Esophagus muscularis mucosa (tissue), 4 donors: ENCODE data around the gene ZNF469. TPM values are rescaled to one million over a fixed set of nuclear protein-coding genes. Genes with fewer than 3 reads are reported as not detected.

Experiments used
- DNase-seq: peaks from one replicate; pipeline ENCODE4 v3.0.0-alpha.2; 2017; ENCODE audit errors: extremely low spot score
- H3K27ac ChIP-seq, 4 donors: fragments of 200-600 bp; sonication (generic); replicated peaks in 1 of 4; 1 replicate in 3 of 4; 2 replicates in 1 of 4; pipeline ENCODE4 v1.5.1; 2016 to 2019; ENCODE audit warnings: mild to moderate bottlenecking in 1 of 4
- H3K27me3 ChIP-seq, 4 donors: fragments of 200-600 bp; sonication (generic); one replicate each; pipeline versions ENCODE4 v1.5.1 to v1.6.0; 2016 to 2019
- H3K36me3 ChIP-seq, 4 donors: fragments of 200-600 bp; sonication (generic); one replicate each; pipeline ENCODE4 v1.5.1; 2016 to 2019
- H3K4me1 ChIP-seq, 4 donors: fragments of 200-600 bp; sonication (generic); one replicate each; pipeline ENCODE4 v1.5.1; 2016 to 2019
- H3K4me3 ChIP-seq, 4 donors: fragments of 200-600 bp; sonication (generic); 1 replicate in 2 of 4; 2 replicates in 2 of 4; pipeline ENCODE4 v1.5.1; 2016 to 2019; ENCODE audit warnings: mild to moderate bottlenecking in 4 of 4, moderate library complexity in 1 of 4
- H3K9me3 ChIP-seq, 4 donors: fragments of 200-600 bp; sonication (generic); 1 replicate in 3 of 4; 2 replicates in 1 of 4; pipeline ENCODE4 v1.5.1; 2016 to 2019
- CTCF ChIP-seq, 3 experiments: fragments of 200-600 bp in 2 of 3; fragments of 450-650 bp in 1 of 3; sonication (generic) in 2 of 3; IDR thresholded peaks; one replicate each; pipeline ENCODE4 v1.5.1; 2017 to 2019; ENCODE audit warnings: antibody characterized with exemption in 3 of 3, mild to moderate bottlenecking in 2 of 3, moderate library complexity in 1 of 3
- EP300 ChIP-seq: sonication (generic); formaldehyde crosslinking; IDR thresholded peaks from one replicate; pipeline ENCODE4 v1.6.1; 2017; ENCODE audit warnings: antibody characterized with exemption
- POLR2A ChIP-seq: fragments of 450-650 bp; IDR thresholded peaks from one replicate; pipeline ENCODE4 v1.6.1; 2017; ENCODE audit warnings: antibody characterized with exemption, moderate library complexity, mild to moderate bottlenecking, low read depth
- POLR2AphosphoS5 ChIP-seq, 2 donors: sonication (generic); formaldehyde crosslinking; IDR thresholded peaks; one replicate each; pipeline ENCODE4 v1.6.1; 2017; ENCODE audit warnings: antibody characterized with exemption in 2 of 2
- WGBS: methylation state at CpG from one replicate; pipeline ENCODE4 v1.1.5; 2018; 5-methylcytosine and 5-hydroxymethylcytosine counted together
- intact Hi-C: fragments of 100-400 bp; cut with DNase I; formaldehyde crosslinking; loops from one replicate; pipeline ENCODE4 v1.15.1; 2023
- total RNA-seq, 4 donors: library from RNA; depleted of rRNA; stranded (reverse); fragments of >200 nt; gene quantifications; one replicate each; pipeline versions ENCODE4 v1.1.0 to v1.2.1, GENCODE V29; 2016

The ZNF469 gene
- total RNA-seq, 4 donors from 2014 or later: 1.2 to 3.7 (median 2.2) TPM

- no peak for TF ChIP-seq POLR2A
- TF ChIP-seq POLR2AphosphoS5 (IDR thresholded peaks at IDR 0.05): no peak
- TF ChIP-seq CTCF (IDR thresholded peaks at IDR 0.05): no peak
- no peak for TF ChIP-seq EP300
- H3K4me1 ChIP-seq: no peaks in the 10 kb centered on the region
- intact Hi-C loops: no loop called here
- H3K27me3 ChIP-seq: no peaks in the 10 kb centered on the region
- H3K9me3 ChIP-seq: no peaks in the 10 kb centered on the region
- WGBS: 83% methylated on average over 3 of the region's 9 CpGs
- H3K4me3 ChIP-seq: no peak overlapping the region
- DNase-seq: no peak
- H3K36me3 ChIP-seq: no peaks in the 10 kb centered on the region
- no peak overlapping the region for H3K27ac ChIP-seq
These were observed 17.4 kb downstream of the ZNF469 start for GRCh38 chr16:88400186-88400585.

- 66% methylated on average over 3 of the region's 3 CpGs for WGBS
- no peak for DNase-seq
These were observed 19.0 kb downstream of the ZNF469 start for GRCh38 chr16:88401604-88402246.

DNA sequence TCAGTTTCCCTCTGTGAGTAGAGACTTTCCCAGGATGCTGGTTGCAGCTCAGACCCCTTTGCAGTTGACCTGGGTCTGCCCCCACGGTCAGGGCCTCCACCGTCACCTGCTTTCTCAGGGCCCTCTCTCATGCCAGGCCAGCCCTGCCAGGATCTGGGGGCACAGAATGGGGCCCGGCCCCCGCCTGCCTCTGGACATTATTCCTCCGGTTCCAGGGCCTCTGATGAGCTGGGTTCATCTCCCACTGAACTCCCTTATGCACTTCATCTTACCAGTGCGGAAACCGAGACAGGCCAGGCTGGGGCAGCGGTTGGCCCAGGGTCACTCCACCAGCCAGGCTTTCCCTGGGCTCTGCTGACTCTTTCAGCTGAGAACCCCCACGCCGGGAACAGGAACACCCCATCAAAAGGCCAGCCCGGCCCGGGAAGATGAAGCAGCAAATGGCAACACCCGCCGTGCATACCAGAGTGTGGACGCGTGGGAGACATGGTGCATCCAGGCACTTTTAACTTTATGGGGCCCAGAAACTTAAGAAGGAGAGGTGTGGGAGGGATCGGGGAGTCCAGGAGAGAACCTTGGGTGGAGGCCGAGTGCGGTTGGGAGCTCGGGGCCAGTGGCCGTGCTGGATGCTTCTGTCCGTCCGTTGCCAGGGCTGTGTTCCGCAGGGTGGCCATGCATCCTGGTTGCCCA, 19.9 kb downstream of the ZNF469 start:
- Histone ChIP-seq H3K27me3 (no peaks in the 10 kb centered on the region), H3K4me1 (peaks cover 0 to 9% (median 8%) of the 10 kb centered on the region in 4 donors), H3K36me3 (no peaks in the 10 kb centered on the region), H3K27ac (no peak overlapping the region), H3K4me3 (no peak overlapping the region), H3K9me3 (no peaks in the 10 kb centered on the region)
- intact Hi-C loops: no loop called here
- 83% methylated on average over 22 of the region's 24 CpGs for WGBS
- DNase-seq: no peak
- TF ChIP-seq POLR2AphosphoS5 (IDR thresholded peaks at IDR 0.05) (no peak), POLR2A (no peak), EP300 (no peak), CTCF (IDR thresholded peaks at IDR 0.05) (no peak)

More at GRCh38 chr16:88401604-88402246, 19.0 kb downstream of the ZNF469 start:
- H3K27ac ChIP-seq: no peak overlapping the region
- H3K4me3 ChIP-seq: no peak overlapping the region
- intact Hi-C loops: no loop called here
- H3K36me3 ChIP-seq: no peaks in the 10 kb centered on the region
- no peaks in the 10 kb centered on the region for H3K9me3 ChIP-seq
- no peaks in the 10 kb centered on the region for H3K27me3 ChIP-seq
- H3K4me1 ChIP-seq: peaks cover 0 to 9% (median 8%) of the 10 kb centered on the region in 4 donors
- no peak for TF ChIP-seq POLR2A

DNA sequence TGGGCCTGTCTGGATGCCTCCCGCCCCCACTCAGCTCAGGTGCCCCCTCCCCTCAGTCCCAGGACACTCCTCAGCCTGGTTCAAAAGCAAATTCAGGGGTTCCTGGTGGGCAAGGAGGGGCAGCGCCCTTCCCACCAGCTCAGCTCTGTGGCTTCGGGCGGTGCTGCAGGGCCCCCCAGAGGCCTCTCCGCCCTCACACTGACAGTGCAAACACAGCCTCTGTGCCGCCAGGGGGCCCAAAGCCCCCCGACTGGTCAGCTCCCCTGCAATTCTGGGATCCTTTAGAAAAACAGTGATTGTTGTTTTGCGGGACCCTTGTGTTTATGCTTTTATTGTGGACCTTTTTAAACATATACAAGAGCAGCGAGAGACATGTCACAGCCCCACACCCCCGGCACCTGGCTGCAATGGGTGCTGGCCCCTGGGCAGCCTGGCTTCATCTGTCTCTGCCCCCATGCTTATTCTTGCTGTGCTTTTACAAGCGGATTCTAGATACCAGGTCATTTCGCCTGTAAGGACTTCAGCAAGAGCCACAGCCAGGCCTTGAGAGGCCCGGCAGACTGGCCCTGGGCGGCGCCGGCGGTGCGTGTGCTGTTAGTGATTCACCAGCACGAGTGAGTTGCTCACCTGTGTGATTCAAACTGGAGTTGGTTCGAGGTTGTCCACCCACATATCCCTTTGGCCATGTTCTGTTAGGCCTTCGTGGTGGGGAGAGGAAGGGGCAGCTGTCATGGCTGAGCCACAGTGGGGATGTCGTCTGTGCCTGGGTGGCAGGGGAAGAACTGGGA, 21.2 kb downstream of the ZNF469 start:
- Histone ChIP-seq H3K36me3 (no peaks in the 10 kb centered on the region), H3K4me3 (no peak overlapping the region), H3K4me1 (peaks cover 0 to 9% (median 8%) of the 10 kb centered on the region in 4 donors), H3K9me3 (no peaks in the 10 kb centered on the region), H3K27ac (no peak overlapping the region), H3K27me3 (no peaks in the 10 kb centered on the region)
- 89% methylated on average over 15 of the region's 22 CpGs for WGBS
- no peak for TF ChIP-seq CTCF (IDR thresholded peaks at IDR 0.05)
- TF ChIP-seq POLR2AphosphoS5 (IDR thresholded peaks at IDR 0.05): no peak
- TF ChIP-seq POLR2A: no peak
- no peak for TF ChIP-seq EP300
- no peak for DNase-seq
- intact Hi-C loops: no loop called here

DNA sequence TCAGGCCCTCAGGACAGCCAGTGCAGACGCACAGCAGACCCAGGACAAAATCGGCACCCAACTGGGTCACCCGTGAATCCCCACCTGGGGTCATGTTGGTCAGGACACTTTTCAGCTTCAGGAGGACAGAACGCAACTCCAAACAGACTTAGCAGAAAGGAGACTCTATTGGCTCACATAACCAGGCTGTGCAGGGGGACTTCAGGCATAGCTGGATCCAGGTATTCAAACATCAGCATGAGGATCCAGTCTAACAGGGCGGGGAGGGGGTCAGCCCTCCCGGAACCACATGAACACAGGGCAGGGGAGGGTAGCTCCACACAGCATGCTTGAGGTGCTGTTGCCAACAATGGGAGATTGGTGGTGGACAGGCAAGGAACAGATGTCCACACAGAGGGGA, 22.0 kb downstream of the ZNF469 start:
- no peaks in the 10 kb centered on the region for H3K36me3 ChIP-seq
- intact Hi-C loops: no loop called here
- no peak overlapping the region for H3K27ac ChIP-seq
- DNase-seq: no peak
- H3K9me3 ChIP-seq: no peaks in the 10 kb centered on the region
- H3K27me3 ChIP-seq: no peaks in the 10 kb centered on the region
- no peak for TF ChIP-seq POLR2A
- TF ChIP-seq CTCF (IDR thresholded peaks at IDR 0.05): no peak
- TF ChIP-seq POLR2AphosphoS5 (IDR thresholded peaks at IDR 0.05): no peak
- no peak for TF ChIP-seq EP300
- H3K4me3 ChIP-seq: no peak overlapping the region
- 82% methylated on average over 5 of the region's 6 CpGs for WGBS
- peaks cover 0 to 9% (median 8%) of the 10 kb centered on the region in 4 donors for H3K4me1 ChIP-seq
